ENCODE data around the gene RBL2.
A peak's percentile ranks its signal among the peaks of the same experiment; 100 is the strongest.
"Not testable (repeated sequence)": the region's sequence is repeated elsewhere in the genome, so short reads cannot be mapped to it uniquely, and the experiment has no call there.

RBL2 gene

DNA sequence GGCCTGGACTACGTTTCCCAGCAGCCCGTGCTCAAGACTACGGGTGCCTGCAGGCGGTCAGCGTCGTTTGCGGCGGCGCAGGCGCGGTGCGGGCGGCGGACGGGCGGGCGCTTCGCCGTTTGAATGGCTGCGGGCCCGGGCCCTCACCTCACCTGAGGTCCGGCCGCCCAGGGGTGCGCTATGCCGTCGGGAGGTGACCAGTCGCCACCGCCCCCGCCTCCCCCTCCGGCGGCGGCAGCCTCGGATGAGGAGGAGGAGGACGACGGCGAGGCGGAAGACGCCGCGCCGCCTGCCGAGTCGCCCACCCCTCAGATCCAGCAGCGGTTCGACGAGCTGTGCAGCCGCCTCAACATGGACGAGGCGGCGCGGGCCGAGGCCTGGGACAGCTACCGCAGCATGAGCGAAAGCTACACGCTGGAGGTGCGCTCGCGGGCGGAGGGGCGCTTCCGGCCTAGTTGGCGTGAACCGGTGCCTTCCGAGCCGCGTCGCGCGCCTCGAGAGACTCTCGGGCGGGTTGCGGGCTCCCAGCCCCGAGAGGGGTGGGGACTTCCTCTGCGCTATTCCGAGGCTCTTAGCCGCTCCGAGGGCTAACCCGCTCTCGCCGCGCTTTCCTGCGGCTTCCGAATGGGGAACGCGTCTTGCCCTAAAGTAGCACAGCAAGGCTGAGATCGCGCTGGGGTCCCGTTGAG lies at the start of gene RBL2:
Gene RBL2, plus strand, starts transcription at position 95 of the 689 bp plus-strand sequence. Its CDS starts 86 bp downstream, at position 181.
- DNase-seq (ENCODE audit: low read depth in 2 of 2): peak; percentile 45 to 48

DNA sequence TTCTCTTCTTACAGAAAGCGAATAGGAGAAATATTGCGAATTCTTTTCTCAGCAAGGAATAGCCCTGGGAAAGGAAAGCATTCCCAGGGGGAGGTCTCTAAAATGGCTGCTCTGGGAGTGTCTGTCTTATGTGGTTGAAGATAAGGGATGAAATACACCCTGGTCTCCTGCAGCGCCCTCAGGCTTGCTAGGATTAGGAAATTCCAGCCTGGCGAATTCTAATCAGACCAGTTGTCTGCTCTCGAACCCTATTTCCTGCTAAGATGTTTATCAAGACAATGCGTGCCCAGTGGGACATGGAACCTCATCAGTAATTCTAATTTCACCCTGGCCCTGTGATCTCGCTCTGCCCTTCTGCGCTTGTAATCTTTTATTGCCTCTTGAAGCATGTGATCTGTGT lies 49.7 kb upstream of the RBL2 start:
- DNase-seq (ENCODE audit: low read depth in 2 of 2): not testable (repeated sequence)

DNA sequence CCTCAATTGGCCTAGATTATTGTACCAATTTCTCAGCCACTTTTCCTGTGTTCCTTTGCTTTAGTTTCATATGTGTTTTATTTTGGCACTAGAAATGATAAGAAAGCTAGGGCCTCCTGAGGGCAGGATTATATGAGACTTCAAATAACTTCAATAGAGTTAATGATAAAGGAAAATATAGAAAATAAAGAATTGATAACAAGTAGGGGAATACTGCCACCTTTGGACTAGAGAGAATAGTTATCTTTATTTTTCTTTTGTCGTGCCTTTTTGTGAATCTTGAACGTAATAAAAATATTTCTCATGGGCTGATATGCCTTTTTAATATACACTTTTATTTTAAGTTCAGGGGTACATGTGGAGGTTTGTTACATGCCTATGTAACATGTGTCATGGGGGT lies 29.3 kb upstream of the RBL2 start:
- DNase-seq (ENCODE audit: low read depth in 2 of 2): no peak

GRCh38 chr16:53412549-53412948 lies 21.7 kb upstream of the RBL2 start:
- no peak for DNase-seq (ENCODE audit: low read depth in 2 of 2)

GRCh38 chr16:53413864-53414263 lies 20.4 kb upstream of the RBL2 start:
- DNase-seq (ENCODE audit: low read depth in 2 of 2): no peak

DNA sequence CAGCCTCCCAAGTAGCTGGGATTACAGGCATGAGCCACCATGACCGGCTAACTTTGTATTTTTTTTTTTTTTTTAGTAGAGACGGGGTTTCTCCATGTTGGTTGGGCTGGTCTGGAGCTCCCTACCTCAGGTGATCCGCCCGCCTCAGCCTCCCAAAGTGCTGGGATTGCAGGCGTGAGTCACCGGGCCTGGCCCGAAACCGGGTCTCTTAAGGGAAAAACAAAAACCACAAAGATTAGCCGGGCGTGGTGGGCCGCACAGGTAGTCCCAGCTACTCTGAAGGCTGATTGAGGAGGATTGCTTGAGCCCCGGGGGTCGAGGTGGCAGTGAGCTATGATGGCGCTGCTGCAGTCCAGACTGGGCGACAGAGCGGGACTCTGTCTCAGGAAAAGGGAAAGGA lies 19.9 kb upstream of the RBL2 start:
- DNase-seq (ENCODE audit: low read depth in 2 of 2): no peak

GRCh38 chr16:53415504-53415903 lies 18.8 kb upstream of the RBL2 start:
- DNase-seq (ENCODE audit: low read depth in 2 of 2): no peak

DNA sequence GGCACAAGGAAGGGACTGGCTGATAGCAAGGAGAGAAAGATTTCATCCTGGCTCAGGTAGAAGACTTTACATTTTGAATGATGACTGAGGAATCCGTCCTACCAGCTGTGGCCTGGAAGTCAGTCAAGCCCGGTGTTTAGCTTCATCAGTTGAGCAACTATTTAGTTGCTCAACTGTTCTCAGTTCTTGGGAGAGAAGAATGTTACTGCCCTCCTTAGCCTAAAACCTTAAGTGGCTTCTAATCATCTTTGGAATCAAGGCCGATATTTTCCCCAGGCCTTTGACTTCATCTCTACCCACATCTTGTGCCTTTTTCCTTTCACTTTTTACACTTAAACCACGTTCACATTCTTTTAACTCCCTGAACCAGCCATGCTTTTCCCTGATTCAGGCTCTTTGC lies 17.3 kb upstream of the RBL2 start:
- DNase-seq (ENCODE audit: low read depth in 2 of 2): no peak

DNA sequence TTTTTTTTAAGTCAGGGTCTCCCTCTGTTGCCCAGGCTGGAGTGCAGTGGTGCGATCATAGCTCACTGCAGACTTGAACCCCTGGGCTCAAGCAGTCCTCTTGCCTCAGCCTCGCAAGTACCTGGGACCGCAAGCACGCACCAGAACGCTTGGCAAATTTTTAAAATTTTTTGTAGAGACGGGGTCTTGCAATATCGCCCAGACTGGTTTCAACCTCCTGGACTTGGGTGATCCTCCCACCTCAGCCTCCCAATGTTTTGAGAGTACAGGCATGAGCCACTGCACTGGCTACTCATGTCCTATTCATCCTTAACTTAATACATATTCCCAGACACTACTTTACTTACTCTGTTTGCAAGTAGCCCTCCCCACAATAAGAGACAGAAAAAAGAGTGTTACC lies 16.3 kb upstream of the RBL2 start:
- DNase-seq (ENCODE audit: low read depth in 2 of 2): no peak

GRCh38 chr16:53419383-53419709 lies 14.9 kb upstream of the RBL2 start:
- DNase-seq (ENCODE audit: low read depth in 2 of 2): not testable (repeated sequence)

DNA sequence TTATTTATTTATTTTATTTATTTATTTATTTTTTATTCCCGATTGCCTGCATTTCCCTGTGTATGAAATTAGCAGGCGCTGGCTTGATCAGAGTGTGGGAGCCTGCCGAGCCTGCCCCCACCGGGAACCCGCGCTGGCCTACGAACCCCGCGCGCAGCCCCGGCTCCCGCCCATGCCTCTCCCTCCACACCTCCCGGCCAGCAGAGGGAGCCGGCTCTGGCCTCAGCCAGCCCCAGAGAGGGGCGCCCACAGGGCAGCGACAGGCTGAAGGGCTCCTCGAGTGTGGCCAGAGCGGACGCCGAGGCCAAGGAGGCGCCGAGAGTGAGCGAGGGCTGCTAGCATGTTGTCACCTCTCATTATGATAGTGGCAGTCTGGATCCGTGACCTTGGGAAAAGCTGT lies 13.0 kb upstream of the RBL2 start:
- DNase-seq (ENCODE audit: low read depth in 2 of 2): no peak

DNA sequence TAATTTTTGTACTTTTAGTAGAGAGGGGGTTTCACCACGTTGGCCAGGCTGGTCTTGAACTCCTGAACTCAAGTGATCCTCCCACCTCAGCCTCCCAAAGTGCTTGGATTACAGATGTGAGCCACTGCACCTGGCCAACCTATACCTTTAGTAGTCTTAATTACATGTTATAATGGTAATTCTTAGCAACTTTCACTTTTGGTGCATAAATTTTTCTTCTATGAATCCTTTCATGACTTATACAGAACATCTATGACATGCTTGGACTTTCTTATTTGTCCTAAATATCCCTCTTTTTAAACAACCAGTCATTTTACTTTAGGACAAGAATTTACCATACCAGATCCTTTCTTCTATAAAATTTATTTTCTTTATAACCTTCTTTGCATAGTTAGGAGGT lies 10.3 kb upstream of the RBL2 start:
- DNase-seq (ENCODE audit: low read depth in 2 of 2): not testable (repeated sequence)

DNA sequence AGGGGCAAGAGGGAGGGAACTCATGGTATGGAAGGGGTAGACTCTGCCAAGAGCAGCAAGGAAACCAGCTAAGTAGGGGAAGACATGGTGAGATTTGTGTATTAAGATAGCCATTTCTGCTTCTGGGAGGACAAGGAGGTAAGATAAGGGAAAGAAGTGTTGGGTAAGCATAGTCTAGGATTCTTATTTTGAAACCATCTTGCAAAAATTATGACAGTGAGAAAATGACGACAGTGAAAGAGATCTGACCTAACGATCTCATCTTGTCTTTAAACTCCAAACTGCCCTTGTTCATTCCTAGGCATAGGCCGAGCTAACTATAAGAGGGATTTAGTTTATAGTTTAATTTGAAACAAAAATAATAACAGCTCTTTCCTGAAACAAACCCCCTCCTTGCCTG lies 5.6 kb upstream of the RBL2 start:
- DNase-seq (ENCODE audit: low read depth in 2 of 2): no peak

DNA sequence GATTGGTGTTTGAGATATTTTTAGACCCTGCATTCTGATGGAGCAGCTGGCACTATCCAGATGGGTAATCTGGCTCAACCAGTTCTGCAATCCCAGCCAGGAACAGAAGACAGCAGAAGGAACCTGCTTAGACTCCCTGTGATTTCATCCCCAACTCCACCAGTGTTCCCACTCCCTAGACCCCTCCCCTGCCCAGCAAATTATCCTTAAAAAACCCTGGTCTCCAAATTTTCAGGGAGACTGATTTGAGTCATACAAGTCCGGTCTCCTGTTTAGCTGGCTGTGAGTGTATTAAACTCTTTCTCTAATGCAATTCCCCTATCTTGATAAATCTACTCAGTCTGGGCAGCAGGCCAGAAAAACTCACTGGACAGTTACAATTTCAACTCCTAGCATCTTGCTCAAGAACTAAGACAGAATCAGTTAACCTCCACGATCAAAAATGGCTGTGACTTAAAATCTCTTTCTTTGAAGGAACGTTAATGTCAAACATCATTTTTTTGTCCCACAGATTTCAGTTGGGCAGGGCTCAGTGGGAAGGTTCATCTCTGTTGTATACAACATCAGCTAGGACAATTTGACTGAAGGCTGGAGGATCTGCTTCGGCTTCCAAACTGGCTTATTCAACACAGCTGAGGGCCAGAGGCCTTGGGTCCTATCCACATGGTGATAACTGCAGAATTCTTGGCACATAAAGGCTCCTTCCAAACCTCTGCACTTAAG lies 4.9 kb upstream of the RBL2 start:
- no peak for DNase-seq (ENCODE audit: low read depth in 2 of 2)

DNA sequence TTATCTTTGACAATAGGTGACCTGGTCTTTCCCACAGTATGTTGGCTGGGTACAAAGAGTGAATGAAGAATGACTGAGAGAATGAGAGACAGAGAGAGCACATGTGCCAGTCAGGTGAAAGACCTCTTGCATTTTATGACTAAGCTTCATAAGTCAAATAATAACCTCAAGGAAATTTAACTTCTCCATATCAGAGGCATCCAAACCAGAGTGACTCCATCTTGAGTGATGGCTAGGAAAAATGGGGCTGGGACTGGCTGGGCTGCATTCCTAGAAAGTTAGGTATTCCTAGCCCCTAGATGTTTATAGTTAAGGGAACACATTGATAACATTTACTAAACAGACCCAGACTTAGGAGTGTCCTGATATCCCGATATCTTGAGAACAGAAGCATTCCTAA lies 3.9 kb upstream of the RBL2 start:
- no peak for DNase-seq (ENCODE audit: low read depth in 2 of 2)

- DNase-seq (ENCODE audit: low read depth in 2 of 2): no peak
These were observed 762 bp upstream of the RBL2 start for GRCh38 chr16:53433509-53433908.

GRCh38 chr16:53433930-53434376 lies 318 bp upstream of the RBL2 start:
- no peak for DNase-seq (ENCODE audit: low read depth in 2 of 2)

DNA sequence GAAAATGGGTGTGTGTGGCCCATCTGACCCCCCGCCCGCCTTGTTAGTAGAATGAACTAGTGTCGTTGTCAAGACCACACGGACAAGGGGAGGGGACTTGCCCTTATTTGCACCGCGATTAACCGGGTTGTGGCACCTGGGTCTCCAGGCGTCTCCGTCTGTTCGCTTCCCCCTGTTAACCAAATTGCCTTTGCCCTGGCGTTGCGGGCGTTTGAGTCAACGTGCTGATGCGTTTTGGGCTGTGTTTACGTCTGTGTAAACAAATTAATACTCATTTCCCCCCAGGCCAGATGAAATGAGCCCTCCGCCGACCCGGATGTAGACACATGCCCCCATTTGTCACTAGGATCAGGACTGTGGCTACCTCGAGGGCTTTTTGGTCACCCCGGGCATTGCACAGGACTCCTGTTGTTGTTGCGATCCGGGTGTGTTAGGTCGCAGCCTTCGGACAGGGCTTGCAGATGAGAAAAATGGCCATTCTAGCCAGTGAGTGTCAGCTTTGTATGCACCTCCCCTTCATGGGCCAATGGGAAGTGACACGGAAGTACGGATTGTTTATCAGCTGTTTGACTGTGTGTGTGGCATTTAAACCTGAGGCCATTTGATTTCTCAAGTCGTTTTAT lies 906 bp downstream of the RBL2 start:
- DNase-seq (ENCODE audit: low read depth in 2 of 2): peak; percentile 32 to 42

- DNase-seq (ENCODE audit: low read depth in 2 of 2): no peak
These were observed 5.9 kb downstream of the RBL2 start for GRCh38 chr16:53440125-53440524.

DNA sequence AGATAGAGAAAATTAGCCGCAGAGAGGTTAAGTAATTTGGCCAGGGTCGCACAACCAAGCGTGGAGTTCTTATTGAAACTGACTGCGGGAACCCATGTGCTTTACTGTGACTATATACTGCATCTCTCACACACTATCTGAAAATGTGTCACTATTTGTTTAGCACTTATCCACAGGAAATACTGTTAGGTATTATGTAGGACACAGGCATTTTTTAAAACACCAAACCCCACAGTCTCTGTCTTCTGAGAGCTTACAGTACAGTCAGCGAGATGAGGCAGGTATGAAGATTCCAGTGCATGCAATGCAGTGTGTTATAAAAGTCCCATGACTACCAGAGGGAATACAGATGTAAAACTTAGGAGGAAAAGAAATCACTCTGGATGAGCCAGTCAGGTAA lies 11.3 kb downstream of the RBL2 start:
- no peak for DNase-seq (ENCODE audit: low read depth in 2 of 2)

GRCh38 chr16:53446090-53446489 lies 11.8 kb downstream of the RBL2 start:
- no peak for DNase-seq (ENCODE audit: low read depth in 2 of 2)

GRCh38 chr16:53449816-53450517 lies 15.7 kb downstream of the RBL2 start:
- DNase-seq (ENCODE audit: low read depth in 2 of 2): no peak

DNA sequence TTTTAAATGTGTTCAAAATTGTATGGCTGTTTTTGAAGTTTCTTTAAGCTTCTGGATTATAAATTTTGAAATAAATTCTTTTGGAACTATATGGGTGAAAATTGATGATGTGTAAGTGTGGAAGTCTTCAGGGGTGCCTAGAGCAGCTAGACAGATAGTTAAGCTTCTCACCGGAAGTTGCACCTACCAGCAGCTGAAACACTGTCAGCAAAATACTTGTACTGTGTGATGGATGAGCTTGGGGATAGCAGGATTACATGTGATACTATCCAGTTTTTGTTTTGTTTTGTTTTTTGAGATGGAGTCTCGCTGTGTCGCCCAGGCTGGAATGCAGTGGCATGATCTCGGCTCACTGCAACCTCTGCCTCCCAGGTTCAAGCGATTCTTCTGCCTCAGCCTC lies 19.7 kb downstream of the RBL2 start:
- no peak for DNase-seq (ENCODE audit: low read depth in 2 of 2)

Measured in fibroblast of skin of left biceps (primary cell).